GM18861 (cell line): ENCODE measurements around the gene RP2.

Source experiments
- ATAC-seq: cut with Tn5 transposase; IDR thresholded peaks from one replicate; pipeline ENCODE4 v1.9.1; 2021; ENCODE audit not compliant: unreplicated experiment

RP2 gene

DNA sequence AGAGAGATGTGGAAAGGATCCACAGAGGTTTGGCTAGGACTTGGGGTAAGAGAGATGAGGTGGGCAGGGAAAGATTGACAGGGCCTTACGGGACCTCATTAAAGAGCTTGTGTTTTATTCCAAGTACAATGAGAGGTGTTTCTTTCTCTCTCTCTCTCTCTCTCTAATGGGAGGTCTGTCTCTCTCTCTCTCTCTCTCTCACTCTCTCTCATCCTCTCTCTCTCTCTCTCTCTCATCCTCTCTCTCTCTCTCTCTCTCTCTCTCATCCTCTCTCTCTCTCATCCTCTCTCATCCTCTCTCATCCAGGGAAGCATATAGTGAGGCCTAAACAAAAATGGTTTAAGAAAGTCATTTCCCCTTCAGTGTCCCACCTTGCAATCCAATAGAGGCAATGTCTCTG, 80.8 kb downstream of the RP2 start:
- ATAC-seq: no peak

DNA sequence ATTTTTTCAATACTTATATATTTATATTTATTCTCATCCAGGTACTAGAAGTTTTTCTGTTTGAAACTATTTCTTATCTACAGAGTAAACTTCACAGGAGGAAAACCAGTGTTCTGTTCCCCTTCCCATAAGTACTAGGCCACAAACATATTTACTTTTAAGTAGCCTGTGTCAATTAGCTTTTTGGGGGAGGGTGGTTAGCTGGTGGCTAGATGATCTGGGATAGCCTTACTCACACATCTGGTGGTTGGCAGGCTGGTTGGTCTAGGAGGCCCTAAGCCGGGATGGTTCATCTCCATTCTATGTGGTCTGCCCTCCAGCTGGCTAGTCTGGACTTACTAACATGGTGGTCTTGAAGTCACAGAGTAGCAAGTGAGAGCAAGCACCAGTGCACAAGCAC, 81.6 kb downstream of the RP2 start:
- ATAC-seq: no peak

DNA sequence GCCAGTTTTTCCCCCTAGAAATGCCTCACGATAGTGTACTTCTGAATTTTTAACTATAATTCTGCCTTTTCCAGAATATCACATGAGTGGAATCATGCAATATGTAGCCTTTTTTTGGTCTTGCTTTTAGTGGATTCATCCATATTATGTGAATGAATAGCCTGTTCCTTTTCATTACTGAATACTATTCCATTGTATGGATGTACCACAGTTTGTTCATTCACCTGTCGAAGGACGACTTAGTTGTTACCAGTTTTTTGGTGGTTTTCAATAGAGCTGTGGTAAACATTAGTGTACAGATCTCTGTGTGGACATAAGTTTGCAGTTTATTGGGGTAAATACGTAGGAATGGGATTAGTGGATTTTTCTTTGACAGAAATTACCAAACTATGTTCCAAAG, 83.4 kb downstream of the RP2 start:
- ATAC-seq: no peak

DNA sequence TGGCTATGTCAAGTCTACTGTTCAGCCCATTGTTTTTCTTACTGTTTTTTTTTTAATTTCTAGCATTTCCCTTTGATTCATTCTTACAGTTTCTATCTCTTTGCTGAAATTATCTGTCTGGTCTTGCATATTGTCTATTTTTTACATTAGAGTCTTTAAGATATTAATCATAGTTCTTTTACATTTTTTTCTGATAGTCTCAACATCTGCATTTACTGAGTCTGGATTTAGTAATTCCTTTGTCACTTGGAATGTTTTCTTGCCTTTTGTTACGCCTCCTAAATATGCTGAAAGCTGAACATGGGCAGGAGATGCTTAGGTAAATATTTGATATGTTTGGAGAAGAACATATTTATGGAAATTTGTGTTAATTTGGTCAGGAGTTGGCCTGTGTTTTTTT, 85.8 kb downstream of the RP2 start:
- ATAC-seq: no peak

DNA sequence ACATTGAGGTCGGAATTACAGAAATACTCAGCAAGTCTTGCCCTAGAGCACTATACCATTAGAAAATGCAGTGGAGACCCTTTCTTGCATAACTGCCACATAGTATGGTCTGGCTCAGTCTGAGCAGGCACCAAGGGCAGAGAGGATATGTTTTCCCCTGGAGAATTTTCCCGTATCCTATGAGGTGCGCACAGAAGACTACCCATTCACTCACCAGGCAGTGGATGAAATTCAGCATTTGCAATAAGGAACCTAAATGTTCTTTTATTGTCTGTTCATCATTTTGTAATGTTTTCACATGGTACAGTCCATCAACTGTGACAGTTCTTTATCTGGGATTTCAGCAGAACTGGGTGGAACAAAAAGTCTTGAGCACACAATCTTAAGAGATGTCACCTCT, 90.9 kb downstream of the RP2 start:
- ATAC-seq: no peak

DNA sequence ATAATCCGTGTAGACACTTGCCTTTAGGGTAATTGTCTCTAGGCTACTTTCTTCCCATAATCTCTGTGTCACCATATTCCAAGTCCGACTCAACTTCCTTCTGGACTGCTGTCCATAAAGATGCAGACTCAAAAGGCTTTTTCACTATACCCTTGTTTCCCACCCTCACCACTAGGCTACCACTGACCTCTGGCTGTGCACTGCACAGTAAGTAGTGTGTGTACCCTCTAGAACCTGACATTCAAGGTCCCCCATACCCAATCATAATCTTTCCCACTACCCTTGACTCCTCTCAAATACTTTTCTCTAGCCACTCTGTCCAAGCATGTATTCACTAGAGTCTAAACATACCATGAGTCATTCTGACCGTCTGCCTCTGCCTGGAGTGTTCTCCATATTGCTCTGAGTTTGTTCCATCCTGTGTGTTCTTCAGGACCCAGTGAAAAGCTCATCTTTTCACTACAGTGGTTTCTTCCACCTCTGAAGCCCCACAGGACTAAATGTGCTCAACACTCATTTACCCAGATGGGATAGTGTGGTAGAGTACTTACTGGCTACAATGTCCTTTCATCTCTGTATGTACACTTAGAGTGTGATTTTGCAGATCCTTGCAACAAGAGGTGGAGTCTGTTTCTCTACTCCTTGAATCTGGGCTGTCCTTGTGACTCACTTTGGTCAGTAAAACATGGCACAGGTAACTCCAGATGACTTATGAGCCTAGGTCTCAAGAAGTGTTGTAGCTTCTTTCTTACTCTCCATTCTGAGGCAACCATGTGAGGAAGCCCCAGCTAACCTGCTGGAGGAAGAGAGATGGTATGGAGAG, 92.8 kb downstream of the RP2 start:
- no peak for ATAC-seq
